Putamen (tissue), 1 donor: ENCODE data around the gene DYNLRB1.
A peak's percentile ranks its signal among the peaks of the same experiment; 100 is the strongest.

ENCODE experiments used
- DNase-seq: peaks from one replicate; pipeline ENCODE4 v3.0.0-alpha.2; 2016; ENCODE audit warnings: low spot score

The DYNLRB1 gene

GRCh38 chr20:34558320-34559218, 42.3 kb downstream of the DYNLRB1 start, which contains the start of gene MAP1LC3A:
Gene MAP1LC3A, plus strand, starts transcription at chr20:34558718. Its CDS starts 151 bp downstream, at chr20:34558869.
- peak; percentile 95 for DNase-seq

DNA sequence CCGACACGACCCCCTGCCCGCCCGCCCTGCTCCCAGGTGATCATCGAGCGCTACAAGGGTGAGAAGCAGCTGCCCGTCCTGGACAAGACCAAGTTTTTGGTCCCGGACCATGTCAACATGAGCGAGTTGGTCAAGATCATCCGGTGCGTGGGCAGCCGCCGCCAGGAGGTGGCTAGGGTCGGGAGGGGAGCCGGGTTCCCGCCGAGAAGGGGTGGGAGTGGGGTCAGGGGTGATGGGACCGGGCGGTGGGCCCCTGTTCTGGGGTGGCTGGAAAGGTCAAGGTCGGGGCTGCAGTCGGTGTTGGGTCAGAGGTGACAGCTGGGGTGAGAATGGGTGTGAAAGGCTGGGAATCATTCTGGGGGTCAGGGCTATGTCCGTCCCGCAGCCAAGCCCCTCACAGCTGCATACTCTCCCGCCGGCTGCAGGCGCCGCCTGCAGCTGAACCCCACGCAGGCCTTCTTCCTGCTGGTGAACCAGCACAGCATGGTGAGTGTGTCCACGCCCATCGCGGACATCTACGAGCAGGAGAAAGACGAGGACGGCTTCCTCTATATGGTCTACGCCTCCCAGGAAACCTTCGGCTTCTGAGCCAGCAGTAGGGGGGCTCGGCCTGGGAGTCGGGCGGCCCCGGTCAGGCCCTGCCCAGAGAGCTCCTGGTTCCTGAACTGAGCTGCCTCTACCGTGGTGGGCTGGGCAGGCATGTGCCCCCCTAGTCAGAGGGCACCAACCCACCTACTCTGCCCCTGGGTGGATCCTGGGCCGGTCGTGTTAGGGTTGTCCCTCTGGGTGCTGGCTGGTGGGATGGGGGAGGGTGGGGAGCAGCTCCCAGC, 43.3 kb downstream of the DYNLRB1 start:
- no peak for DNase-seq

DNA sequence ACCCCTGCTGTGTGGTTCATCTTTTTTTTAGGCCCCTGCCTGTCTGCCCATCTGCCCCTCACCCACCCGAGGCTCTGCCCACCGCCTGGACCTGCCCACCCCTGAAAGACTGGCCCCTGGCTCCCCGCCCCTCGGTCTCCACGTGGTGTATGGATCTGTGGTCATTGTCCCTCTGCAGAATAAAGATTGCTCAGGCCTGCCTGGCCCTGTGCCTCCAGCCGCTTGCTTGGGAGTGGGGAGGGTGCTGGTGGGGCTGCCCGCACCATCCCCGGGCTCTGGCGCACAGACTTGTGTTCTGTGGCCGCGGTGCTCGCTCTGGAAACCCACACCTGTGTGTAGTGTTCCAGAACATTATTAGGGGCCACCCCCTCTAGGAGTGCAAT, 43.9 kb downstream of the DYNLRB1 start:
- DNase-seq = peak; percentile 66

DNA sequence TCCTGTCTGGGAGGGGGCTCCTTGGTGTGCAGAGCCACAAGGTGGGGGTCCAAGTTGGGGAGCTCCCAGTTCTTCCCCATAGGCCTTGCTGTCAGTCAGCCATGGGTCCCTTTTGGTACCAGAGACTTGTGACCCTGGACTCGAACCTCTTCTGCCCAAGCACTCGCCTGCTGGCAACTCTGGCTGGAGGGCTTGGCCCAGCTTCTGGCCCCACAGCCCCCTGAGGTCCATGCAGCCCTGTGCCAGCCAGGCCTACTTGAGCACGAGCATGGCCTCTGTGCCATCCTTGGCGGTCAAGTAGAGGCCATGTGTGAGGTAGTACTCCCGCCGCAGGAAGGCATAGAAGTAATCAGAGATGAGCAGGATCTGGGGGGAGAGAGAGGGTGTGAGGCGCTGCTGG, 44.4 kb downstream of the DYNLRB1 start:
- DNase-seq = no peak

GRCh38 chr20:34561661-34562060, 45.4 kb downstream of the DYNLRB1 start:
- DNase-seq = no peak

DNA sequence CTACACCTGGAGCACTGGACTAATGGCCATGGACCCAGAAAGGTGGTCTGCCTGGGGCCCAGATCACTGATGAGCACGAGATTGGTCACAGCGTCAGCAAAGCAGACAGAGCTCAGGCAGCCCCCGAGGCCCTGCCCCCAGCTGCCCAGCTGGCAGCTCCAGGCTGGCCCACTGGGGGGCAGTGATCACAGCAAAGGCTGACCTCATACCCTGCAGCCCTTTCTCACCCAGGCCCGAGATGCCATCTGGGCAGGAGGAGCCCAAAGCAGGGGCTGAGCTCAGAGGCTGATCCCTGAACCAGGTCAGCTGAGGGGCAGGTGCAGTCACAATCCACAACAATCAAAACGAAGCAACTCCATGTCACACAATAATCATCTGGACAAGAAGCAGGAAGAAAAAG, 46.4 kb downstream of the DYNLRB1 start:
- peak; percentile 36 for DNase-seq

DNA sequence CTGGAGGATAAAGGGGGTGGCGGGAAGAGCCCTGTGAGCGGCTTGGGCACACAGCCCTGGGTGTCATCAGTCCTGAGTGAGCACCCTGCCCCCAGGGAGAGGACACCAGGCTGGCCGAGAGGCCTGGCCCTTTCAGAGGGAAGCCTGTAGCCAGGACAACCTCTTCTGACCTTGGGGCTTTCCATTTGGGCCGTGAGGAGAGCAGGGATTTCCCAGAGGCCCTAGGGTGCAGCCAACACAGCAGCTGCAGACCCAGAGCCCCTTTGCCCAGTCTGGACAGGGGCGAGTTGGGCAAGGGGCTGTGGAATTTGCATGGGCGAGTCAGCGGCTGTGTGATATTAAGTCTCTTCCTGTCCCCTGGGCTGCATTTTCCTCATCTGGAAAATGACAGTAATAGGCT, 48.6 kb downstream of the DYNLRB1 start:
- DNase-seq = no peak

- DNase-seq = no peak
Measured at GRCh38 chr20:34566978-34567891, 51.0 kb downstream of the DYNLRB1 start.

GRCh38 chr20:34567892-34568865, 52.0 kb downstream of the DYNLRB1 start:
- DNase-seq = no peak

- DNase-seq = no peak
Measured at GRCh38 chr20:34569598-34569997, 53.4 kb downstream of the DYNLRB1 start.

DNA sequence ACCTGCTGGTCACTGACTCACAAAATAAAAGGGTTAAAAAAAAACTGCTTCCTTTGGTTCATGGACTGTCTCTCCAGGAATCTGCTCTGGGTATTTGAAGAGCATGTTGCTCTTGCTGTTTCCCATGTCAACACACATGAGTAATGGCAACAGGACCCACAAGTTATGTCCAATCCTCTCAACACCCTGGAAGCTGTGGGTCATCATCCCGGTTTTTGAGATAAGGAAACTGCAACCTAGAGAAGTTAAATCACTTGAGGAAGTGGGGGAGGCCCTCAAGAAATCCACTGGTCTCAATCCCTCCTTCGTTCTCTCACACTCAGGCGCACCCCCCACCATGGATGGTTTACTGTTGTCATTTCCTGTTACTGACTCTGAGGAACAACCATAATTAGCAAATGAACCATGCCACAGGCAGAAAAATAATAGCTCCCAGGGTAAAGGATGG, 54.7 kb downstream of the DYNLRB1 start:
- no peak for DNase-seq

DNA sequence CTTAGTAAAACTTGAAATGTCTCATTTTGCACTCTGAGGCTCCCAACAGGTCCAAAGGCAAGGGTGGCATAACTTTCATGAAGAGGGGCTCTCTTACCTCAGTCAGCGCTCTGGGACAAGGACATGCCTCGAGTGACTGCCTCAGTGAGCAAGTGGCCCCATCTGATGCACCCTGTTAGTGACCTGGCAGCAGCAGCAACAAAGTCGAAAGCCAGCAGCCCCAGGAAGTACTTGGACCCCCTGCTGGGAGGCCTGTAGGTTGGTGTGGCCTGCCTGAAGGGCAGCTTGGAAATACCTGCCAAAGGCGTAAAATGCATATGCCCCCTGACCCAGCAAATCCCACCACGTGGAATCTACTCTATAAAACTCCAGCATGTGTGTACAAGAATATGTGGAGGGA, 55.5 kb downstream of the DYNLRB1 start:
- no peak for DNase-seq

DNA sequence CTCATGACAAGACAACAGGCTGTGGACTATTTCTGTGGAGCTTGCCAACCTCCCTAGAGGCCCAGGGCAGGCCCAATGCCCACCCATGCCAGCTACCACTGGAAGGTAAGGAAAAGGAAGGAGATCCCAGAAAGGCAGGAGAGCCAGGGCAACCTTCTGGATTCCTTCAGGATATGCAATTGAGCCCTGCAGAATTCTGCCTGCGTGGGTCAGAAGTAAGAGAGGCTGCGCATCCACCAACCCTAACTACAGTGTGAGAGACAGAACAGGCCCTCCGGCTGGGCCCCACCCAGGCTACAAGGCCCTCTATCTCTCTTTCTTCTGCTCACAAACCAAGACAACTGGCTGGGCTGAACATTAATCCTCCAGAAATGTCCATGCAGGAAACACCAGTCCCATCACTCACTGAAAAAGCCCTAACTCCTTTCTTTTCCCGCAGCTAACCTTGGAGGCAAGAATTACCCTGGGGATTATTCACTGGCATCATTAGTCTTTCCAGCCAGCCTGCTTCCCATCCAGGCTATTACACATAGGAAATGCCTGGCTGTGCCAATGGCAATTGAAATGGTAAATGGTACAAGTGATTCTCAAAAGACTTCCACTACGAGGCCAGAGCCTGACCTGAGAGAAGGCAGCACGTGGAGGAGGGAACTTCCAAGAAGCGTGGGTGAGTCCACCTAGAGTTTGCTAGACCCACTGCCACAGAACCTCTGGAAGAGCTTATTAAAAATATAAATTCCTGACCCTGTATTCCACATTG, 57.5 kb downstream of the DYNLRB1 start:
- no peak for DNase-seq

DNA sequence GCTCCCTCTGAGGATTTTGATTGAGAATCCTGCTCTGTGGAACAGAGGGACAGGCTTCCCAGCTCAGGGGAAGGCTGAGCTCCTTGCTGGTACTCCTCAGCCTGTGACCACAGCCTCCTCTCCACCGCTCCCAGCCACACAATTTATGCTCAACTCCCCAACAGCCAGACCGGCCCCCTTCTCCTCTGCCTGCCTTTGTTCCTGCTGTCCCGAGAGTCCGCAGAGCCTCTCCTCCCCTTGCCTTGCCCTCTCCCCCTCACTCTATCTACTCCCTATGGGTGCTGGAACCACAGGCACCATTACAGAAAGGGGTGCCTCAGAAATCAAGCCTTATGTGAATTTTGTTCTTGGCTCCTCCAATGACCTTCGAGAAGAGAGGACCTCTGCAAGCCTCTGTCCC, 58.2 kb downstream of the DYNLRB1 start:
- DNase-seq = no peak

DNA sequence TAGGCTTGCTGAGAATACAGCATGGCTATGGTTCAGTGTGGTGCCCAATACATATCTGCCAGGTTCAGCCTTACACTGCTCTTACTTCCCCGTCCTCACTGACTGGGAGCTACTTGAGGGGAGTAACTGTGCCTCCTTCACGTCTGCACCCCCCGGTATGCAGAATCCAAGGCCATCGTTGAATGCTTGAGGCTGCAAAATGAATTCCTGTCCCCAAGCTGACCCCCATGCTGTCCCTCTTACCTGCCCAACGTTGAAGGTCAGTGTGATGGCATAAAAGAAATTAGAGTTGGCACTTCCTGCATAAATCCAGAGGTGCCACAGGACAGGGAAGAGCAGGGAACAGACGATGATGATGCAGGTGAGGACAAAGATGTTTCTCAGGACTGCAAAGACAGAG, 58.6 kb downstream of the DYNLRB1 start:
- no peak for DNase-seq

GRCh38 chr20:34575271-34575670, 59.0 kb downstream of the DYNLRB1 start:
- DNase-seq = no peak

- no peak for DNase-seq
Measured at GRCh38 chr20:34575756-34576155, 59.5 kb downstream of the DYNLRB1 start.

GRCh38 chr20:34577061-34577460, 60.8 kb downstream of the DYNLRB1 start:
- DNase-seq = no peak

GRCh38 chr20:34578025-34578424, 61.8 kb downstream of the DYNLRB1 start:
- no peak for DNase-seq

DNA sequence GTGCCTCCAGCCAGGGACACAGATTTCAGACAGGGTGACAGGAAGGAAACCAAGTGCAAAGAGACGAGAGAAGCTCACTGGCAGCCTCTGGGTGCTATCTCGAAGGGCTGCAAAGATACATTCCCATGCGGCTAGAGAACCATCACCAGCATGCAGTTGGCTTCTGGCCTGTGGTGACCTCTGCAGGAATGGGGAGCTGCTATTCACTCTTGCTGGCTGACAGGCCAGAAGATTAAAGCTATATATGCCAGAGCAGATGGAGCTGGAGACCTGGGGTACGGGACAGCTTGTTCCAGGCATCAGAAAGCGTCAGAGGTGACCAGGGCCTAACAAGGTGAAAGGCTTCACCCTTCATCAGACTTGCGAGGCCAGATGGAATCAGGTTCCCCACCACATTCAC, 62.3 kb downstream of the DYNLRB1 start:
- no peak for DNase-seq
